Keratinocyte (primary cell): Measurements from ENCODE around the gene SLC6A3. TPM values are rescaled to one million over a fixed set of nuclear protein-coding genes. Genes with fewer than 3 reads are reported as not detected.
A peak's percentile ranks its signal among the peaks of the same experiment; 100 is the strongest.

Source experiments
- DNase-seq: peaks from one replicate; pipeline ENCODE4 v3.0.0-alpha.2; 2011; ENCODE audit warnings: low read depth, missing footprints, low spot score
- FAIRE-seq: peaks from 2 replicates; lab custom pipeline; 2011; peaks lifted over from hg19 to GRCh38; lab: Jason Lieb, UNC
- H2AFZ ChIP-seq: 2 replicates; pipeline ENCODE4 v1.6.0; 2012; ENCODE audit warnings: low read length, control low read depth, inconsistent platforms; ENCODE audit not compliant: control insufficient read depth
- H3K27ac ChIP-seq: 2 replicates; pipeline ENCODE4 v1.5.1; 2011; ENCODE audit warnings: low read length; ENCODE audit not compliant: control insufficient read depth, insufficient read depth
- H3K27me3 ChIP-seq: 3 replicates; pipeline ENCODE4 v1.6.0; 2011; ENCODE audit warnings: low read length; ENCODE audit not compliant: control insufficient read depth, insufficient read depth; ENCODE audit errors: extremely low read depth
- H3K36me3 ChIP-seq, 2 experiments: 2 replicates in 1 of 2; 3 replicates in 1 of 2; pipeline ENCODE4 v1.5.1; 2011; ENCODE audit warnings: low read length in 2 of 2, mild to moderate bottlenecking in 1 of 2; ENCODE audit not compliant: control insufficient read depth in 2 of 2, insufficient read depth in 2 of 2; ENCODE audit errors: extremely low read depth in 1 of 2
- H3K4me1 ChIP-seq: 3 replicates; pipeline ENCODE4 v1.5.1; 2011; ENCODE audit warnings: low read length; ENCODE audit not compliant: control insufficient read depth, insufficient read depth; ENCODE audit errors: extremely low read depth
- H3K4me2 ChIP-seq: 3 replicates; pipeline ENCODE4 v1.6.0; 2011; ENCODE audit warnings: low read depth, low read length; ENCODE audit not compliant: control insufficient read depth, insufficient read depth; ENCODE audit errors: extremely low read depth
- H3K4me3 ChIP-seq, 3 experiments: fragments of 200-600 bp in 1 of 3; sonication (generic) in 1 of 3; 2 replicates in 2 of 3; 3 replicates in 1 of 3; pipeline ENCODE4 v1.5.1; 2011 to 2016; ENCODE audit warnings: low read length in 3 of 3, mild to moderate bottlenecking in 3 of 3, control low read depth in 2 of 3, inconsistent platforms in 1 of 3, low read depth in 1 of 3, mixed read lengths in 1 of 3, mixed run types in 1 of 3, moderate library complexity in 1 of 3; ENCODE audit not compliant: control insufficient read depth in 2 of 3, insufficient read depth in 2 of 3; ENCODE audit errors: extremely low read depth in 1 of 3
- H3K79me2 ChIP-seq: 2 replicates; pipeline ENCODE4 v1.6.0; 2012; ENCODE audit warnings: low read length; ENCODE audit not compliant: control insufficient read depth, insufficient read depth
- H3K9ac ChIP-seq: 3 replicates; pipeline ENCODE4 v1.6.0; 2011; ENCODE audit warnings: low read length; ENCODE audit not compliant: control insufficient read depth, insufficient read depth; ENCODE audit errors: extremely low read depth
- H3K9me1 ChIP-seq: 3 replicates; pipeline ENCODE4 v1.6.0; 2011; ENCODE audit warnings: low read length; ENCODE audit not compliant: control insufficient read depth, insufficient read depth; ENCODE audit errors: extremely low read depth
- H3K9me3 ChIP-seq: 2 replicates; pipeline ENCODE4 v1.5.1; 2012; ENCODE audit warnings: low read depth, low read length; ENCODE audit not compliant: control insufficient read depth
- H4K20me1 ChIP-seq: 3 replicates; pipeline ENCODE4 v1.6.0; 2011; ENCODE audit warnings: low read length; ENCODE audit not compliant: control insufficient read depth, insufficient read depth; ENCODE audit errors: extremely low read depth
- CTCF ChIP-seq, 3 experiments: IDR thresholded peaks in 1 of 3; conservative IDR thresholded peaks in 1 of 3; optimal IDR thresholded peaks in 1 of 3; 2 replicates in 2 of 3; 3 replicates in 1 of 3; pipeline versions ENCODE3 to v1.5.1; 2011; ENCODE audit warnings: low read length in 3 of 3, mild to moderate bottlenecking in 3 of 3, moderate library complexity in 2 of 3, control low read depth in 1 of 3, inconsistent platforms in 1 of 3; ENCODE audit not compliant: insufficient read depth in 2 of 3; ENCODE audit errors: extremely low read depth in 1 of 3
- EZH2 ChIP-seq: IDR thresholded peaks from one replicate; pipeline ENCODE4 v1.6.1; 2012; ENCODE audit warnings: inconsistent platforms, mild to moderate bottlenecking, low read length, moderate library complexity
- dilution Hi-C: fragments of 300-500 bp; cut with MboI; formaldehyde crosslinking; loops from one replicate; pipeline ENCODE4 v1.7.0; 2020; ENCODE audit warnings: low sequenced_read_pairs; ENCODE audit not compliant: extremely low pct_ligation_motif_present
- polyA plus RNA-seq, 5 experiments: library from polyadenylated mRNA; depleted of rRNA in 3 of 5; stranded (reverse) in 3 of 5; stranded (forward) in 1 of 5; unstranded in 1 of 5; fragments of >200 nt; gene quantifications; 1 replicate in 1 of 5; 2 replicates in 3 of 5; 3 replicates in 1 of 5; pipeline versions ENCODE4 v1.2.1 to v1.2.3, GENCODE V29; 2011 to 2012; ENCODE audit warnings: missing spikeins in 2 of 5, low read depth in 1 of 5, low replicate concordance in 1 of 5

The SLC6A3 gene
- polyA plus RNA-seq, 1 donor (not counting 4 experiments of a cell fraction or from before 2014, with no cell fraction given): 0.03 TPM

GRCh38 chr5:1437876-1438559, 7.2 kb downstream of the SLC6A3 start:
- no peak overlapping the region for H3K9ac ChIP-seq
- DNase-seq: no peak
- H2AFZ ChIP-seq: no peak overlapping the region
- peaks cover 5% of the 10 kb centered on the region for H3K9me3 ChIP-seq
- peaks cover 10% of the 10 kb centered on the region for H3K27me3 ChIP-seq
- no peak overlapping the region for H3K4me3 ChIP-seq
- no peak overlapping the region for H3K27ac ChIP-seq
- no peaks in the 10 kb centered on the region for H3K4me1 ChIP-seq
- H3K79me2 ChIP-seq: no peaks in the 10 kb centered on the region
- TF ChIP-seq EZH2: no peak
- no peak for TF ChIP-seq CTCF (optimal IDR thresholded peaks at IDR 0.05 in 1 of 3, IDR thresholded peaks at IDR 0.05 in 1 of 3, conservative IDR thresholded peaks at IDR 0.05 in 1 of 3; ENCODE audit: extremely low read depth in 1 of 3, insufficient read depth in 2 of 3, low read length in 3 of 3)
- dilution Hi-C loops: no loop called here
- no peaks in the 10 kb centered on the region for H4K20me1 ChIP-seq
- FAIRE-seq: no peak
- H3K4me2 ChIP-seq: no peak overlapping the region
- no peaks in the 10 kb centered on the region for H3K36me3 ChIP-seq
- no peaks in the 10 kb centered on the region for H3K9me1 ChIP-seq

GRCh38 chr5:1437226-1437829, 7.9 kb downstream of the SLC6A3 start:
- Histone ChIP-seq H3K79me2 (no peaks in the 10 kb centered on the region), H3K4me1 (no peaks in the 10 kb centered on the region), H4K20me1 (no peaks in the 10 kb centered on the region), H3K9me1 (no peaks in the 10 kb centered on the region), H3K36me3 (no peaks in the 10 kb centered on the region), H3K9ac (no peak overlapping the region), H2AFZ (no peak overlapping the region), H3K27me3 (peaks cover 5% of the 10 kb centered on the region), H3K4me3 (no peak overlapping the region), H3K9me3 (peaks cover 5% of the 10 kb centered on the region), H3K4me2 (no peak overlapping the region), H3K27ac (no peak overlapping the region)
- dilution Hi-C loops: no loop called here
- no peak for DNase-seq
- no peak for FAIRE-seq
- TF ChIP-seq EZH2: no peak
- TF ChIP-seq CTCF (optimal IDR thresholded peaks at IDR 0.05 in 1 of 3, IDR thresholded peaks at IDR 0.05 in 1 of 3, conservative IDR thresholded peaks at IDR 0.05 in 1 of 3; ENCODE audit: extremely low read depth in 1 of 3, insufficient read depth in 2 of 3, low read length in 3 of 3): peak in 1 of 3 experiments; percentile 28
